ENCODE results near the gene CUL7.
A peak's percentile ranks its signal among the peaks of the same experiment; 100 is the strongest.
"Not testable (repeated sequence)": the region's sequence is repeated elsewhere in the genome, so short reads cannot be mapped to it uniquely, and the experiment has no call there.

CUL7 gene

DNA sequence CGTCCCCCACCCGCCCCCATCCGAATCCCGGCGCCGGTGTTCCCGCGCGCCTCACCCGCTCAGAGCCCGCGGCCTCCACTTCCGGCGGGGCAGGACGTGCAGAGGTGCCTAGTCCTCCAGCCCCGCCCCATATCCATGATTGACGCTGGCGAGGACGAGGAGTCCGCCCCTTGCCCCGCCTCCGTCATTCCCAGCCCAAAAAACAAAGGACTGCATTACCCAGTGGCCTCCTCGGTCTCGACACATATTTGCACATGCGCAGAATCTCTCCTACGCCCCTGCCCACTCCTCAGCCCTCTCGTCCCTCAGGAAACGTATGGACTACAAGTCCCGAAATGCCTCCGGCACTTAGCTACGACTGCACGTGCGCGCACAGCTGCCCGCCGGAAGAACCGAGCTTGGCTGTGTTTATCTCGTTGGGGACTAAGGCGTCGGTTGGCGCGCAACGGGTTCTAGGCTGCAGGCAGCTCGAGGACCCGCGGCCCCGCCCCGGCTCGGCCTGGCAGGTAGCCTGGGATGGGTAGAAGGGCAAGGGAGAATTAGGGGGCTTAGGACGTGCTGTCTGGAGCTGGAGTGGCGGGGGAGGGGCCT is 39.7 kb downstream of the CUL7 start, which contains the start of the genes KLHDC3 and MEA1:
KLHDC3 (plus strand) TSS at position 407 of the 591 bp plus-strand sequence. CDS start 2,944 bp downstream, outside the sequence.
MEA1 (minus strand) TSS at position 104 of the 591 bp plus-strand sequence. CDS start 133 bp downstream, outside the sequence.
- DNase-seq, result peak; percentile 100

DNA sequence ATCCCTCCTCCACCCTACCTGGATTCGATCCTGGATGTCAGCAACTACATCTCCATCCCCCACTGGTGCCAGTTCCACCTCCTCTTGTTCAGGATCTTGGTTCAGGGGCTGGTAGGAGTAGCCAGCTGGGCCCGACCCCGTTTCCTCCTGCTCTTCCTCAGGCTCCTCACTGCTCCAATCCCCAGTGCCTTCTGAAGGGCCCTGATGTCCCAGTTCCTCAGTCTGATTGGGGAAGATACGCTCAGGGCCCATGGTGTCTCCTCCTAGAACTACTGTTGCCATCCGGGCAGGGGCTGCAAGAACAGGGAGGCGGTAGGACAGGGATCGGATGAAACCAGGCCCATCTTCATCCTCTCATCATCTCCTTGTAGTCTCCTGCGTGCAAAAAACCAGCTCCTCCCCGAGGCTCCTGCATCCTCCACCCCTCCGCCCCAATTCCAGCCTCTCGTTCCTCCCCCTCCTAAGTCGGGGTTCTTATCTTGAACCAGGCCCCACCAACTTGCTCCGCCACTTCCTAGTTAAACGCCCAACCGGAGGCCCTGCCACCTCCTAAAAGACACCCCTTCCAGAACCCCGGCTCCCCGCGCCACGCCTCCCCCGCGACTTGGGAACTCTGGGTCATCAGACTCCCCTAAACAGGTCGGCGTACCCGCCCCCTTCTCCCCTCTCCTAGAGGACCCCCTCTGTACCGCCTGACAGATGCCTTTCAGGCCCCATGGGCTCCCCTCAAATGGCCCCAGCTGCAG is 40.4 kb downstream of the CUL7 start:
- no peak for DNase-seq

GRCh38 chr6:43012364-43012763 is 41.3 kb downstream of the CUL7 start:
- DNase-seq, result no peak

DNA sequence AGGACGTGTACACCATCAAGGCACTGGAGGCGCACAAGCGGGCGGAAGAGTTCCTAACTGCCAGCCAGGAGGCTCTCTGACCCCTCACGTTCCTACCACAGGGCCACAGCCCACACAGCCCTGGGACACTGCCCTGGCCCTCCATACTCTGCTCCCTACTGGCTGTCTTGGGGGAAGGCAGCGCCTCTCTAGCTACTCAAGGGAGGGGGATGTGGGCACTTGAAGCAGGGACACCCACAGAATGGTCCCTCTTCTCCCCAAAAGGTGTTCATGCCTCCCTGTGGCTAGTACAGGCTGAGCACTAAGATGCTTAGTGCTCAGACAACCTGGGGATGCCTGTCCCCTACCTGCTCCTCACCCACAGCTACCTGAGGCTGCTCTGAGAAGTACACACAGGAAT is 42.4 kb downstream of the CUL7 start:
- no peak for DNase-seq

DNA sequence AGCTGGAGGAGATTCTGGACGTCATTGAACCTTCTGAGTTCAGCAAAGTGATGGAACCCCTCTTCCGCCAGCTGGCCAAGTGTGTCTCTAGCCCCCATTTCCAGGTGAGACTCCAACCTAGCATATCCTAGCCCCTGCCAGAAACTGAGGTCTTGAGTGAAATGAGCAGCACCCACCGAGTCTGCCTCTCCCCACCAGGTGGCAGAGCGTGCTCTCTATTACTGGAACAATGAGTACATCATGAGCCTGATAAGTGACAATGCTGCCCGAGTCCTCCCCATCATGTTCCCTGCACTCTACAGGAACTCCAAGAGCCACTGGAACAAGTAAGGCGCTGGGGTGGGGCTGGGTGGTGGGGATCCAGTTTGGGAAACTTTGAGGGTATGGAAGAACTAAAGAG is 44.5 kb downstream of the CUL7 start:
- DNase-seq, result peak; percentile 74

- no peak for DNase-seq
Observed at GRCh38 chr6:43007126-43007525, 46.5 kb downstream of the CUL7 start.

DNA sequence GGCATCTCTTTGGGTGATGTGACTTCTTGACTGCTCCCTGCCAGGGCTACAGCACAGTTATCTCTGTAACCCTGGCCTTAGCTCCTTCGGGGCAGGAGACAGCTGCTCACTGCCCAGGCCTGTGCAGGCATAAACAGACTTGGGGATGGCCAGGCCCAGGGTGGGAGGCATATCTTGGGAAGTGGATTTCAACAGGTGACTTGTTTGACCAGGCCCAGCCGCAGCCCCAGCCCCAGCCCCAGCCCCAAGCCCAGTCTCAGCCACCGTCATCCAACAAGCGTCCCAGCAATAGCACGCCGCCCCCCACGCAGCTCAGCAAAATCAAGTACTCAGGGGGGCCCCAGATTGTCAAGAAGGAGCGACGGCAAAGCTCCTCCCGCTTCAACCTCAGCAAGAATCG is 47.4 kb downstream of the CUL7 start:
- no peak for DNase-seq

GRCh38 chr6:43005844-43006243 is 47.8 kb downstream of the CUL7 start:
- DNase-seq, result no peak

- no peak for DNase-seq
Observed at GRCh38 chr6:43001843-43002242, 51.8 kb downstream of the CUL7 start.

DNA sequence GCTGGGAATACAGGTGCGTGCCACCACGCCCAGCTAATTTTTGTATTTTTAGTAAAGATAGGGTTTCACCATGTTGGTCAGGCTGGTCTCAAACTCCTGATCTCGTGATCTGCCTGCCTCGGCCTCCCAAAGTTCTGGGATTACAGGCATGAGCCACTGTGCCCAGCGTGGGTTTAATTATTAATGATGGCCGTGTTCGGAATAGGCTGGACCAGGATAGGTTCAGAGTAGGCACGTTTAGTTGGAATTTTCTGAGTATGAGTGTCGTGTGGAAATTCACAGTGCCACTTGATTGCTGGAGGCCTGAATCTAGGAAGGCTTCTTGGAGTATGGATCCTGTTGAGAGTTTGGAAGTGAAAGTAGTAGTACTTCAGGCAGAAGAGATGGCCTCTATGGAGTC is 55.4 kb downstream of the CUL7 start:
- DNase-seq, result not testable (repeated sequence)

DNA sequence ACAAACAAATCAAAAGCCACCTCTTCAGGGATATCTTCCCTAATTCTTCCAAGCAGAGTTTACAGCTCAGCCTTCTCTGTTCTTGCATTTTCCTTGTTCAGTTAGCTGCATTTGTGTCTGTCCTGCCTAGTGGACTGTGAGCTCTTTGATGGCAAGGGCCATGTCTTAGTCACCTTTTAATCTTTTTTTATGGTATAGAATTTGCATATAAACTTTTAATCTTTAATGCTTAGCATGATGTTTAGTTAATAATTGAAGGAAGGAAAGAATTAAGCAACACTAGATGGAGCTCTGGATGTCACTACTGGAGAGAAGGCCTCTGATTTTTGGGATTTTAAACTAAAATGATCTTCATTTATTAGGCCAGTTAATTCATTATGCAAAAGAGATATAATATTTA is 57.1 kb downstream of the CUL7 start:
- DNase-seq, result no peak

DNA sequence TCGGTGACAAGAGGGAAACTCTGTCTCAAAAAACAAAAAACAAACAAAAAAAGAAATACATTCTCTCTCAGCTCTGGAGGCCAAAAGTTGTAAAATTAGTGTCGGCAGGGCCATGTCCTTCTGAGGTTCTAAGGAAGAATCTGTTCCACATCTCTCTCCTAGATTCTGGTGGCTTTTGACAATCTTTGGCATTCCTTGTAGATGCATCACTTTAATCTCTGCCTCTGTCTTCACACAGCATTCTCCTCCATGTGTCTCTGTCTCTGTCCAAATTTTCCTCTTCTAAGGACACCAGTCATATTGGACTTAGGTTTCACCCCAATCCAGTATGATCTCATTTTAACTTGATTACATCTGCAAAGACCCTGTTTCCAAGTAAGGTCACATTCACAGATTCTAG is 60.2 kb downstream of the CUL7 start:
- no peak for DNase-seq

DNA sequence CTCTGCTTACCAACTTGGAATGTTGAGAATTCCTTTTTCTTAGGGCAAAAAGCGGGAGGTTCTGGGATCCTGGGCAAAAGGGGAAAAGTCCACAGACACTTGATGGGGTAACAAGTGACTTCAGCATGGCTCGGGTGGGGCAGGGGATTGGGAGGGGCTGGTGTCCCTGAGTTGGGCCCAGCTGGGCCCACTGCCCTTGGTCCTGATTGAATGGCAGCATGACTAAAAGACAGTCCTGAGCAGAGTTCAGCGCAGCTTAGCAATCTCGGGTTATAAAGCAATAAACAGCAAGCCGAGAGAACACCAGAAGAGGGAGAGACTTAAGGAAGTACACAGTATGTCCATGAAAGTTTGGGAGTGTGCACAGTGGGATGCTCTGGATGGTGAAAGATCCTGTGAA is 63.7 kb downstream of the CUL7 start:
- DNase-seq, result no peak

- no peak for DNase-seq
Observed at GRCh38 chr6:42988486-42989020, 65.1 kb downstream of the CUL7 start.
